ENCODE measurements around the gene DOCK2. TPM values are rescaled to one million over a fixed set of nuclear protein-coding genes. Genes with fewer than 3 reads are reported as not detected.

The DOCK2 gene
- total and polyA plus RNA-seq, 8 donors = 4.3 to 101 (median 5.3) TPM

- DNase-seq (no peak), ATAC-seq (no peak)
These were observed 107.3 kb downstream of the DOCK2 start for GRCh38 chr5:169744336-169744735.

GRCh38 chr5:169745441-169746146 is 108.5 kb downstream of the DOCK2 start:
- DNase-seq = no peak
- intact Hi-C loops (cut with DNase I) = no loop called here
- Histone ChIP-seq H3K9me3 (no peaks in the 10 kb centered on the region), H3K4me1 (no peaks in the 10 kb centered on the region), H3K27ac (no peak overlapping the region), H3K27me3 (no peaks in the 10 kb centered on the region), H3K4me3 (no peak overlapping the region), H3K36me3 (peaks cover 0 to 48% of the 10 kb centered on the region in 2 donors)
- no peak for ATAC-seq
- no peak for TF ChIP-seq CTCF (IDR thresholded peaks at IDR 0.05)

More at GRCh38 chr5:169744336-169744735, 107.3 kb downstream of the DOCK2 start:
- no peaks in the 10 kb centered on the region for H3K4me1 ChIP-seq
- H3K9me3 ChIP-seq = no peaks in the 10 kb centered on the region
- no peak for TF ChIP-seq CTCF (IDR thresholded peaks at IDR 0.05)
- no peak overlapping the region for H3K4me3 ChIP-seq
- H3K27ac ChIP-seq = no peak overlapping the region
- H3K36me3 ChIP-seq = peaks cover 0 to 36% of the 10 kb centered on the region in 2 donors
- intact Hi-C loops (cut with DNase I) = no loop called here
- H3K27me3 ChIP-seq = no peaks in the 10 kb centered on the region

DNA sequence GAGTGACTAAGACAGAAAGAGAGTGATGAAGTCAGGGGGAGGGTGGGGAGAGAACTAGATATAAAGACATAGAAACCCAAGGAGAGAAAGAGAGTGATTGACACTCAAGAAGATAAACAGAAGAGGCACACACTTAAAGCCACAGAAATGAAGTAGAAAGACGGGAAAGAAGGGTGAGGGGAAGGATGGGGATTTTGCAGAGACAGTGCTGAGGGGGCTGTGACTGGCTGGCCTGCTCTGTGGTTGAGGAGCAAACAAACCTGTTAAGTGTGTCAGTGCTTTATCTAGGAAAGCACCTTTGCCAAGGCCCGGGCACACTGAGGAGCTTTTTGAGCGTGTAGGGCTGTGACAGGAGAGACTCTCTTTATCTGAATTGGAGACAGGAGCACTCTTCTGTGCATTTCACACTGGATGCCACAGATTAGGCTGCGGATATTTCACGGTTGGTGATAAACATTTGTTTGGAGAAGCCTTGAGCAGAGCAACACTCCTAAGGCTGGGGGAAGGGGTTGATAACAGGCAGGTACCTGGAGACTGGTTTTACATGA is 109.1 kb downstream of the DOCK2 start:
- no peak overlapping the region for H3K4me3 ChIP-seq
- no peak for TF ChIP-seq CTCF (IDR thresholded peaks at IDR 0.05)
- H3K4me1 ChIP-seq = no peaks in the 10 kb centered on the region
- no peaks in the 10 kb centered on the region for H3K27me3 ChIP-seq
- DNase-seq (no peak), ATAC-seq (no peak)
- peaks cover 0 to 51% of the 10 kb centered on the region in 2 donors for H3K36me3 ChIP-seq
- no peak overlapping the region for H3K27ac ChIP-seq
- intact Hi-C loops (cut with DNase I) = no loop called here
- no peaks in the 10 kb centered on the region for H3K9me3 ChIP-seq

- Histone ChIP-seq H3K4me1 (peaks cover 0 to 1% of the 10 kb centered on the region in 2 donors), H3K27ac (no peak overlapping the region), H3K36me3 (peaks cover 0 to 54% of the 10 kb centered on the region in 2 donors), H3K9me3 (no peaks in the 10 kb centered on the region), H3K27me3 (no peaks in the 10 kb centered on the region), H3K4me3 (no peak overlapping the region)
- ATAC-seq (no peak), DNase-seq (no peak)
- no peak for TF ChIP-seq CTCF (IDR thresholded peaks at IDR 0.05)
- intact Hi-C loops (cut with DNase I) = no loop called here
These were observed 111.1 kb downstream of the DOCK2 start for GRCh38 chr5:169748174-169748573.

DNA sequence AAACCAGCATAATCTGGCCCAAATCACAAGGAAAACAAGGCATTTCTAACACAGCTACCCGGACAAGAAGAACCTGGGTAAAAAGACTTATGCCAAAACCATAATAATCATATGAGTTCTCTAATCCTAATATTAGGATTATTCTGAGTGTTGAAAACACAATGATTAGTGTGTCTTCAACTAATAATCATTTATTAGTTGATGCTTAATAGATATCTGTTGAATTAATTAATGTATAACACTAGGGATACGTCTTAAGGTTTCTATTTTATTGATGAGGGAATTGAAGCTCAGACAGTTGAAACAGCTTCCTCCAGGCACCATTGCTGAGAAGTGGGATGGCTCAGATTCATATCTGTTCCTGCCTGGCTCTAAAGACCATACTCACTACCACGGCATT is 112.2 kb downstream of the DOCK2 start:
- H3K36me3 ChIP-seq = peaks cover 0 to 54% of the 10 kb centered on the region in 2 donors
- intact Hi-C loops (cut with DNase I) = no loop called here
- peaks cover 3 to 12% of the 10 kb centered on the region in 2 donors for H3K4me1 ChIP-seq
- no peaks in the 10 kb centered on the region for H3K9me3 ChIP-seq
- H3K27me3 ChIP-seq = no peaks in the 10 kb centered on the region
- DNase-seq (no peak), ATAC-seq (no peak)
- no peak overlapping the region for H3K4me3 ChIP-seq
- H3K27ac ChIP-seq = no peak overlapping the region
- TF ChIP-seq CTCF (IDR thresholded peaks at IDR 0.05) = no peak
